AG09309 (cell line): ENCODE data around the gene NLRP10.

Source experiments
- DNase-seq: peaks from one replicate; pipeline ENCODE4 v3.0.0-alpha.2; 2010; ENCODE audit warnings: low read depth
- H3K4me3 ChIP-seq: 2 replicates; pipeline ENCODE4 v1.5.1; 2011; ENCODE audit warnings: mild to moderate bottlenecking, low read depth, low read length, moderate library complexity; ENCODE audit not compliant: control insufficient read depth
- TF ChIP-seq, protein P1 (sequence below): IDR thresholded peaks from 2 replicates; pipeline ENCODE4 v1.5.1; 2011; ENCODE audit warnings: mild to moderate bottlenecking, low read depth, low read length, inconsistent platforms; ENCODE audit not compliant: insufficient read depth, control insufficient read depth; ENCODE audit errors: missing control alignments

NLRP10 gene

DNA sequence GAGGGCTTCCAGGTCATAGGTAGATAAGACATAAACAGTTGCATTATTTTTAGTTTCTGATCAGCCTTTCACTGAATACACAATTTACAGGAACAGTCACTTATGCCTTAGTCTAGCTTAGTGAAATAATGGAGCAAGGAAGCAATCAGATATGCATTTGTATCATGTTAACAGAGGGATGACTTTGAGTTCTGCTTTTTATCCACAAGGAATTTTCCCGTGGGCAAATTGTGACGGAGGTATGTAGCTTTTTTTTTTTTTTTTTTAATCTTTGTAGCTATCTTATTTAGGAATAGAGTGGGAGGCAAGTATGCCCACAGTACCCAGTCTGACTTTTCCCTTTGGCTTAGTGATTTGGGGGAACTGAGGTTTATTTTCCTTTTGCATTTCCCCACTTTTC is 3.4 kb upstream of the NLRP10 start:
- H3K4me3 ChIP-seq = no peak overlapping the region
- TF ChIP-seq, protein P1, sequence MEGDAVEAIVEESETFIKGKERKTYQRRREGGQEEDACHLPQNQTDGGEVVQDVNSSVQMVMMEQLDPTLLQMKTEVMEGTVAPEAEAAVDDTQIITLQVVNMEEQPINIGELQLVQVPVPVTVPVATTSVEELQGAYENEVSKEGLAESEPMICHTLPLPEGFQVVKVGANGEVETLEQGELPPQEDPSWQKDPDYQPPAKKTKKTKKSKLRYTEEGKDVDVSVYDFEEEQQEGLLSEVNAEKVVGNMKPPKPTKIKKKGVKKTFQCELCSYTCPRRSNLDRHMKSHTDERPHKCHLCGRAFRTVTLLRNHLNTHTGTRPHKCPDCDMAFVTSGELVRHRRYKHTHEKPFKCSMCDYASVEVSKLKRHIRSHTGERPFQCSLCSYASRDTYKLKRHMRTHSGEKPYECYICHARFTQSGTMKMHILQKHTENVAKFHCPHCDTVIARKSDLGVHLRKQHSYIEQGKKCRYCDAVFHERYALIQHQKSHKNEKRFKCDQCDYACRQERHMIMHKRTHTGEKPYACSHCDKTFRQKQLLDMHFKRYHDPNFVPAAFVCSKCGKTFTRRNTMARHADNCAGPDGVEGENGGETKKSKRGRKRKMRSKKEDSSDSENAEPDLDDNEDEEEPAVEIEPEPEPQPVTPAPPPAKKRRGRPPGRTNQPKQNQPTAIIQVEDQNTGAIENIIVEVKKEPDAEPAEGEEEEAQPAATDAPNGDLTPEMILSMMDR = no peak
- DNase-seq = no peak

DNA sequence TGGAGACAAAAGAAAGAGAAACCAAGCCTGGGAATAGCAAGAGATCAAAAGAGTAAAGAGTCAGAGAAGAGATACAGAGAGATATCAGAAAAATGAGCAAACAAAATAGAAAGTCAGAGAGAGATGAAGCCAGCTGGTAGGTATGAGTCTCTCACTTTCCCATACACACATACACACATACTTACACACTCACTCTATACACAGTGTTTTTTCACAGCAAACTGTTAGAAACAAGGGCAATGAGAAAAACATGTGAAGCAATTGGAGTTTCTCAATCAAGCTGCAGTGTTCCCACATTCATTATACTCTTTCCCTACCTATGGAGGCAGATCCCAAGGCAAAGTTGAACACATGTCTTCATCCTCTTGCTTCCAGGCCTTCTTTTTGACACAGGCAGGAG is 2.6 kb upstream of the NLRP10 start:
- DNase-seq = no peak
- no peak overlapping the region for H3K4me3 ChIP-seq
- TF ChIP-seq, protein P1 = no peak

DNA sequence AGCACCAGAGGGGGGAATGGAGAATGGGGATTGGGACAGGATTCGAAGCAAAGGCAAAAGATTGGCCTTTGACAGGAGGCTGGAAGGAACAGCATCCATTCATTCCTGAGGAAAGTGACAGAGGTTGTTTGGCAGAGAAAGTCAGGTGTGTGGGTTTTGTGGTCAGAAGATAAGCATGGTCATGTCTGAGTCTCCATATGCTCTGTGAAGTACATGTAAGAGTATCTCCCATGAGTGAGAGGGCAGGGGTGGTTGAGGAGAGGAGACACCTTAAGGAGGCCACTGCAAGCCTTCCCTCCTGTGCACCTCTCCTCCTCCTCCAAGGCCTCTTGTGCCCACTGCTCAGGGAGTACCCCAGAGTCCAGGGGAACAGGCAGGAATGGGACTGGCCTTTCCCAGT is 1.9 kb upstream of the NLRP10 start:
- DNase-seq = no peak
- TF ChIP-seq, protein P1 = no peak
- H3K4me3 ChIP-seq = no peak overlapping the region

DNA sequence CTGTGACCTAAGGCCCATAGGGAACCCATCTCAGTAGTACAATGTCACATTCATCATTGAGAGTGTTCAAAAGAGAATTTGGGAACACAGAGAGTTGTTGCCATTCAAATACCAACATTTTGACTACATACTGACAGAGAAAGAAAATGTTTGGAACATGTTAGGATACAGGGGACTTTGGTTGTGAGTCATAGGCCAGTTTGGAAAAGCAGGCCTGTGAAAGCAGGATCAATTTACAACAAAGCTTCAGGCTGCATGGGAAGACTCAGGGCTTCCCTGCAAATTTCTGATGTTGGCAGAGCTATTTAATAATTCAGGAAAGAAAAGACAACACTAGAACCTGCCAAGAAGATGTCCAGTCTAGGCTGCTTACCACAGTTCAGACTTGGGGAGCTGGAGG is 374 bp downstream of the NLRP10 start:
- no peak for DNase-seq
- peak overlapping the region; percentile 4 for H3K4me3 ChIP-seq
- TF ChIP-seq, protein P1 = no peak

DNA sequence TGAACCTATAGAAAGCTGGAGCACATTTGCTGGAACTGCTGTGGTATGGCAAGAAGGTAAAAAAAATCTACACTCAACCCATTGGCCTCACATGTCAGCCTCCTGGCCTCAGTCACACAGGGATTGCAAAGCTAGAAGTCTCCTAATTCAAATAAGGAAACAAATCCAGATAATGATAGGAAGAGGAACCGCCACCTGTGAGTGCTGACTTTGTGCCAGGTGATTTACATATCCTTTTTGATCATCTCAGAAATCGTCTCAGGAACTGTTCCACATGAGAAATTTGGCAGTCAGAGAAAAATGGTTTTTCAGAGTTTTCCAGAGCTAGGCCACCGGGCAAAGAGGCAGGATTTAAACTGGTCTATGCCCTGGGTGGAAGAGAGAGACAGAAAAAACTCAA is 986 bp downstream of the NLRP10 start:
- H3K4me3 ChIP-seq = no peak overlapping the region
- TF ChIP-seq, protein P1 = no peak
- no peak for DNase-seq

DNA sequence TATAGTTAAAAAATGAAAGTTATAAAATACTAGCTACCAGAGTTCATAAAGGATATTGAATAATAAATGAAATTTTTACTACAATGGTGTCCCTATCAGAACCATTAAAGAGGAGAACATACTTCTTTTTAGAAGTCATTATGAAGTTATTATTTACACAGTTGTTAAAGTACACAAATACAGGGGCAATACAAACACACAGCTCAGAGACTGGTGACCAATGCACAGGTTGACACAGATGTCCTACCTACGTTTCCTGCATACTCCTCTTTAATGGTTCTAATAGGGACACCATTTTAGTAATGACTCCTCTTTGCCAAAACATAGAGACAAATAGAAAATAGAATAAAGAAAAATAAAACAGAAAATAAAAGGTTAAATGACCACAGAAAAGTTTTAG is 10.1 kb downstream of the NLRP10 start:
- TF ChIP-seq, protein P1 = no peak
- DNase-seq = no peak
- no peak overlapping the region for H3K4me3 ChIP-seq

DNA sequence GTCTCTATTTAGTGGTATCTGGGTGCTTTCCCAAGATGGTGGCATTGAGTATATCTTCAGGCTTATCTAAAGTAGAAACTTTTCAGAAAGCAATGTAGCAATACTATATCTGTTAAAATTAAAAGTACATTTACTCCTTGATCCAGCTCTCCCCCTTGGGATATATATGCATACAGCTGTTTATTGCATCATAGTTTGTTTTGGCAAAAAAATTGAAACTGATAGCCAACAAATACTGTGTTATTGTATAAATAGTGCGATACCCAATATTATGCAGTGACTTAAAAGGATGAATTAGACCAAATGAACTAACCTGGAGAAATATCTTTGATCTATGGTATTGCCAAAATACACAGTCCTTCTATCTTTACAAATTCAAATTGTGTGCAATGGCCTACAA is 15.3 kb downstream of the NLRP10 start:
- no peak for DNase-seq
- no peak overlapping the region for H3K4me3 ChIP-seq
- TF ChIP-seq, protein P1 = no peak
